Tibial nerve (tissue), 4 donors: ENCODE data around the gene SCYL3.

ENCODE experiments used
- EP300 ChIP-seq, 2 donors: sonication (generic); formaldehyde crosslinking; IDR thresholded peaks; one replicate each; pipeline ENCODE4 v1.6.1; 2017; ENCODE audit warnings: antibody characterized with exemption in 2 of 2, mild to moderate bottlenecking in 1 of 2
- POLR2A ChIP-seq, 2 donors: fragments of 450-650 bp; IDR thresholded peaks; one replicate each; pipeline ENCODE4 v1.6.1; 2017; ENCODE audit warnings: antibody characterized with exemption in 2 of 2, mild to moderate bottlenecking in 2 of 2, moderate library complexity in 2 of 2
- TF ChIP-seq, protein P1 (sequence below), 5 experiments: fragments of 200-600 bp in 3 of 5; fragments of 450-650 bp in 2 of 5; sonication (generic) in 3 of 5; IDR thresholded peaks; one replicate each; pipeline ENCODE4 v1.5.1; 2016 to 2019; ENCODE audit warnings: antibody characterized with exemption in 5 of 5, mild to moderate bottlenecking in 3 of 5, moderate library complexity in 2 of 5

DNA sequence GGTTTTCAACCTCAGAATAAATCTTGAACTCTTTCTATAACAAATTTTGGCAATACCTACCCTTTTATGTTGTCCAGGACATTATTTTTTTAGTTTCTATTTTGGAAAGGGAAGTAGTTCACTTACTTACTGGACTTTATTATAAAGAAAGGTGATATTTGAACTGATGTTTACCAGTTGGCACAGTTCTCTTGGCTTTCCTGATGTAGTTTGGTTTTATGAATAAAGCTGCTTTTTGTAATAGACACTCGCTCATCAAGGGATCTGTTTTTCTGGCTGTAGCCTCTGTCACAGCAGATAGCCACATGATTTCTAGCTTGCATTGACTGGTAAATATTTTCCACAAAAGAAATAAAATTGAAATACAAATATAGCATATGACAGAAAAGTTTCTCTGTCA is 58.0 kb downstream of the SCYL3 start:
- TF ChIP-seq, protein P1, sequence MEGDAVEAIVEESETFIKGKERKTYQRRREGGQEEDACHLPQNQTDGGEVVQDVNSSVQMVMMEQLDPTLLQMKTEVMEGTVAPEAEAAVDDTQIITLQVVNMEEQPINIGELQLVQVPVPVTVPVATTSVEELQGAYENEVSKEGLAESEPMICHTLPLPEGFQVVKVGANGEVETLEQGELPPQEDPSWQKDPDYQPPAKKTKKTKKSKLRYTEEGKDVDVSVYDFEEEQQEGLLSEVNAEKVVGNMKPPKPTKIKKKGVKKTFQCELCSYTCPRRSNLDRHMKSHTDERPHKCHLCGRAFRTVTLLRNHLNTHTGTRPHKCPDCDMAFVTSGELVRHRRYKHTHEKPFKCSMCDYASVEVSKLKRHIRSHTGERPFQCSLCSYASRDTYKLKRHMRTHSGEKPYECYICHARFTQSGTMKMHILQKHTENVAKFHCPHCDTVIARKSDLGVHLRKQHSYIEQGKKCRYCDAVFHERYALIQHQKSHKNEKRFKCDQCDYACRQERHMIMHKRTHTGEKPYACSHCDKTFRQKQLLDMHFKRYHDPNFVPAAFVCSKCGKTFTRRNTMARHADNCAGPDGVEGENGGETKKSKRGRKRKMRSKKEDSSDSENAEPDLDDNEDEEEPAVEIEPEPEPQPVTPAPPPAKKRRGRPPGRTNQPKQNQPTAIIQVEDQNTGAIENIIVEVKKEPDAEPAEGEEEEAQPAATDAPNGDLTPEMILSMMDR (IDR thresholded peaks at IDR 0.05), result no peak
- TF ChIP-seq EP300 (IDR thresholded peaks at IDR 0.05) (no peak), POLR2A (IDR thresholded peaks at IDR 0.05) (no peak)
